B cell (primary cell): Measurements from ENCODE around the gene DNAL1. TPM values are rescaled to one million over a fixed set of nuclear protein-coding genes. Genes with fewer than 3 reads are reported as not detected.

Source experiments
- ATAC-seq: fragments of 200-7000 bp; cut with Tn5 transposase; one replicate; pipeline ENCODE4 v1.10.0; 2021; ENCODE audit warnings: low read depth, mild to moderate bottlenecking, moderate number of reproducible peaks, moderate library complexity
- CTCF ChIA-PET: fragments of 350-600 bp; sonication (Branson Sonifier 250); formaldehyde crosslinking; loops from one replicate; lab custom pipeline; 2021; ENCODE audit warnings: antibody characterized with exemption, inconsistent platforms; lab: Charles Lee
- POLR2A ChIA-PET: fragments of 350-600 bp; sonication (Branson Sonifier 250); formaldehyde crosslinking; loops from one replicate; lab custom pipeline; 2021; ENCODE audit warnings: antibody characterized with exemption; lab: Charles Lee
- DNase-seq: peaks from one replicate; pipeline ENCODE4 v3.0.0; 2013
- H2AFZ ChIP-seq: 2 replicates; pipeline ENCODE4 v1.6.1; 2012; ENCODE audit warnings: mild to moderate bottlenecking, low read depth, low read length; ENCODE audit not compliant: insufficient read depth, poor library complexity, severe bottlenecking
- H3K27ac ChIP-seq, 2 donors: 1 replicate in 1 of 2; 2 replicates in 1 of 2; pipeline ENCODE4 v1.5.1; 2012 to 2013; ENCODE audit warnings: low read length in 2 of 2, mild to moderate bottlenecking in 2 of 2, moderate library complexity in 1 of 2
- H3K27me3 ChIP-seq, 4 experiments: fragments of 200-600 bp in 1 of 4; sonication (generic) in 1 of 4; replicated peaks in 1 of 4; 1 replicate in 2 of 4; 2 replicates in 2 of 4; pipeline versions ENCODE4 v1.6.1 to v1.7.0; 2013 to 2016; ENCODE audit warnings: low read length in 3 of 4, mild to moderate bottlenecking in 2 of 4, mixed read lengths in 1 of 4, moderate library complexity in 1 of 4; ENCODE audit not compliant: insufficient read depth in 4 of 4, control insufficient read depth in 3 of 4; ENCODE audit errors: control extremely low read depth in 1 of 4
- H3K36me3 ChIP-seq, 2 experiments: replicated peaks in 1 of 2; 1 replicate in 1 of 2; 2 replicates in 1 of 2; pipeline versions ENCODE4 v1.6.1 to v1.7.1; 2013; ENCODE audit warnings: low read length in 1 of 2; ENCODE audit not compliant: insufficient read depth in 2 of 2, control insufficient read depth in 1 of 2; ENCODE audit errors: control extremely low read depth in 1 of 2, extremely low read depth in 1 of 2
- H3K4me1 ChIP-seq, 2 donors: fragments of 200-600 bp in 1 of 2; sonication (generic) in 1 of 2; 1 replicate in 1 of 2; 2 replicates in 1 of 2; pipeline versions ENCODE4 v1.5.1 to v1.6.1; 2013 to 2017; ENCODE audit warnings: low read length in 2 of 2; ENCODE audit not compliant: control insufficient read depth in 2 of 2, insufficient read depth in 2 of 2
- H3K4me2 ChIP-seq: replicated peaks from 2 replicates; pipeline ENCODE3; 2012; ENCODE audit warnings: mild to moderate bottlenecking, low read depth, low read length; ENCODE audit not compliant: poor library complexity, severe bottlenecking
- H3K4me3 ChIP-seq, 5 experiments: fragments of 200-600 bp in 1 of 5; sonication (generic) in 1 of 5; 1 replicate in 3 of 5; 2 replicates in 2 of 5; pipeline versions ENCODE4 v1.5.1 to v1.7.0; 2011 to 2016; ENCODE audit warnings: low read length in 4 of 5, mild to moderate bottlenecking in 4 of 5, low read depth in 2 of 5, control low read depth in 1 of 5, moderate library complexity in 1 of 5; ENCODE audit not compliant: insufficient read depth in 1 of 5; ENCODE audit errors: control extremely low read depth in 1 of 5, extremely low read depth in 1 of 5
- H3K79me2 ChIP-seq: fragments of 200-600 bp; sonication (generic); one replicate; pipeline ENCODE4 v1.6.0; 2016; ENCODE audit warnings: low read length; ENCODE audit not compliant: control insufficient read depth, insufficient read depth
- H3K9ac ChIP-seq: fragments of 200-600 bp; sonication (generic); 2 replicates; pipeline ENCODE4 v1.6.1; 2017; ENCODE audit warnings: mild to moderate bottlenecking, low read length, moderate library complexity
- H3K9me3 ChIP-seq, 3 donors: one replicate each; pipeline versions ENCODE4 v1.6.1 to v1.7.1; 2013; ENCODE audit warnings: low read length in 2 of 3; ENCODE audit not compliant: control insufficient read depth in 2 of 3, insufficient read depth in 1 of 3; ENCODE audit errors: control extremely low read depth in 1 of 3
- H4K20me1 ChIP-seq: 2 replicates; pipeline ENCODE4 v1.6.0; 2012; ENCODE audit warnings: mild to moderate bottlenecking, low read length; ENCODE audit not compliant: insufficient read depth, control insufficient read depth, poor library complexity, severe bottlenecking
- H3K27ac Mint-ChIP-seq: one replicate; pipeline ENCODE4 v1.8.0; 2021; ENCODE audit warnings: mixed read lengths
- H3K27me3 Mint-ChIP-seq: one replicate; pipeline ENCODE4 v1.8.0; 2021; ENCODE audit warnings: mixed read lengths
- H3K4me1 Mint-ChIP-seq: one replicate; pipeline ENCODE4 v1.8.0; 2021; ENCODE audit warnings: mixed read lengths
- H3K4me3 Mint-ChIP-seq: one replicate; pipeline ENCODE4 v1.8.0; 2021; ENCODE audit warnings: mixed read lengths
- H3K9me3 Mint-ChIP-seq: one replicate; pipeline ENCODE4 v1.8.0; 2022; ENCODE audit warnings: mixed read lengths; ENCODE audit not compliant: insufficient read depth
- EZH2 ChIP-seq: IDR thresholded peaks from 2 replicates; pipeline ENCODE4 v1.6.1; 2012; ENCODE audit warnings: borderline replicate concordance, low read depth, mild to moderate bottlenecking, moderate library complexity, low read length; ENCODE audit not compliant: insufficient read depth, poor library complexity, severe bottlenecking
- WGBS: methylation state at CpG from one replicate; pipeline ENCODE4 v1.1.5; 2013; ENCODE audit warnings: missing lambda C conversion rate; ENCODE audit not compliant: insufficient coverage; 5-methylcytosine and 5-hydroxymethylcytosine counted together
- intact Hi-C: fragments of 100-400 bp; cut with micrococcal nuclease; formaldehyde crosslinking; loops from one replicate; pipeline ENCODE4 v1.10.0; 2022
- polyA plus RNA-seq: library from polyadenylated mRNA; depleted of rRNA; stranded (reverse); fragments of >200 nt; gene quantifications from 2 replicates; pipeline ENCODE4 v1.2.3, GENCODE V29; 2012
- total RNA-seq, 2 donors: library from RNA; stranded (reverse); fragments of 120-200 nt in 1 of 2; gene quantifications; 1 replicate in 1 of 2; 2 replicates in 1 of 2; pipeline versions ENCODE4 v1.2.3 to v1.2.4, GENCODE V29; 2013 to 2022
- TF ChIP-seq, protein P1 (sequence below): fragments of 200-600 bp; IDR thresholded peaks from one replicate; pipeline ENCODE4 v1.8.0; 2022; ENCODE audit warnings: antibody characterized with exemption, mild to moderate bottlenecking

The DNAL1 gene
- total and polyA plus RNA-seq, 2 donors (not counting 1 experiment from before 2014, with no cell fraction given): 2.0 to 10.7 TPM

DNA sequence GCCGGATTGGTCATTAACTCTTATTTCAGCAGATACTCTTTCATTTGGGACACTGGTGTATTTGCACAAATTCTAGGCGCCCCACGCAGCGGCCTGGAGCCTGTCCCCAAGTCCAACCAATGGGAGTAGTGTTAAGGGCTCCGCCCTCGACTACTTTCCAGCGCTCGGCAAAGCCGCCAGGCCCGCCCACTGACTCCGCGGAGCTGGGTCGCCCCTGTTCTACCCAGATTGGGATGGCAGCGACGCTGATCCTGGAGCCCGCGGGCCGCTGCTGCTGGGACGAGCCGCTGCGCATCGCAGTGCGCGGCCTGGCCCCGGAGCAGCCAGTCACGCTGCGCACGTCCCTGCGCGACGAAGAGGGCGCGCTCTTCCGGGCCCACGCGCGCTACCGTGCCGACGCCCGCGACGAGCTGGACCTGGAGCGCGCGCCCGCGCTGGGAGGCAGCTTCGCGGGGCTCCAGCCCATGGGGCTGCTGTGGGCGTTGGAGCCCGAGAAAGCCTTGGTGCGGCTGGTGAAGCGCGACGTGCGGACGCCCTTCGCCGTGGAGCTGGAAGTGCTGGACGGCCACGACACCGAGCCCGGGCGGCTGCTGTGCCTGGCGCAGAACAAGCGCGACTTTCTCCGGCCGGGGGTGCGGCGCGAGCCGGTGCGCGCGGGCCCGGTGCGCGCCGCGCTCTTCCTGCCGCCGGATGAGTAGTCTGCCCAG, 32.3 kb upstream of the DNAL1 start, which contains the start of gene ACOT6:
Gene ACOT6, plus strand, starts transcription at position 179 of the 707 bp plus-strand sequence. Its CDS starts 55 bp downstream, at position 234.
- no peak for TF ChIP-seq EZH2
- TF ChIP-seq, protein P1, sequence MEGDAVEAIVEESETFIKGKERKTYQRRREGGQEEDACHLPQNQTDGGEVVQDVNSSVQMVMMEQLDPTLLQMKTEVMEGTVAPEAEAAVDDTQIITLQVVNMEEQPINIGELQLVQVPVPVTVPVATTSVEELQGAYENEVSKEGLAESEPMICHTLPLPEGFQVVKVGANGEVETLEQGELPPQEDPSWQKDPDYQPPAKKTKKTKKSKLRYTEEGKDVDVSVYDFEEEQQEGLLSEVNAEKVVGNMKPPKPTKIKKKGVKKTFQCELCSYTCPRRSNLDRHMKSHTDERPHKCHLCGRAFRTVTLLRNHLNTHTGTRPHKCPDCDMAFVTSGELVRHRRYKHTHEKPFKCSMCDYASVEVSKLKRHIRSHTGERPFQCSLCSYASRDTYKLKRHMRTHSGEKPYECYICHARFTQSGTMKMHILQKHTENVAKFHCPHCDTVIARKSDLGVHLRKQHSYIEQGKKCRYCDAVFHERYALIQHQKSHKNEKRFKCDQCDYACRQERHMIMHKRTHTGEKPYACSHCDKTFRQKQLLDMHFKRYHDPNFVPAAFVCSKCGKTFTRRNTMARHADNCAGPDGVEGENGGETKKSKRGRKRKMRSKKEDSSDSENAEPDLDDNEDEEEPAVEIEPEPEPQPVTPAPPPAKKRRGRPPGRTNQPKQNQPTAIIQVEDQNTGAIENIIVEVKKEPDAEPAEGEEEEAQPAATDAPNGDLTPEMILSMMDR: no peak
- no peak within 1 kb of the TSS for H3K27ac ChIP-seq
- peak within 1 kb of the TSS; percentile 72 for H3K27ac Mint-ChIP-seq
- no peaks in the 10 kb centered on the region for H3K9me3 Mint-ChIP-seq
- ChIA-PET CTCF (interaction anchor here (0.6 to 2.4 kb wide), 6 partner anchors 20 to 116 kb away, joined by 3 to 16 read pairs (median 4); partner anchors contain the start of genes ACOT2 and ACOT4), POLR2A (interaction anchor here (0.8 to 1.0 kb wide), 2 partner anchors 21 to 42 kb away, joined by 5 to 8 read pairs; partner anchors contain the start of gene ACOT4)
- H3K4me1 Mint-ChIP-seq: peaks cover 6% of the 10 kb centered on the region
- H3K4me2 ChIP-seq: peak within 1 kb of the TSS; percentile 83
- peak; percentile 85 for ATAC-seq
- DNase-seq: peak; percentile 82
- under 1% methylated on average over 84 of the region's 84 CpGs for WGBS
- peaks cover 4% of the 10 kb centered on the region in 2 donors for H3K4me1 ChIP-seq
- H3K79me2 ChIP-seq: no peaks in the 10 kb centered on the region
- no peaks in the 10 kb centered on the region for H4K20me1 ChIP-seq
- H3K36me3 ChIP-seq: no peaks in the 10 kb centered on the region
- peak within 1 kb of the TSS; percentile 15 to 73 (median 59) for H3K4me3 ChIP-seq
- H3K4me3 Mint-ChIP-seq: peak within 1 kb of the TSS; percentile 87
- H3K9ac ChIP-seq: peak within 1 kb of the TSS; percentile 67
- peaks cover 0 to 6% (median 0%) of the 10 kb centered on the region in 4 experiments for H3K27me3 ChIP-seq
- peak within 1 kb of the TSS; percentile 92 for H2AFZ ChIP-seq
- H3K27me3 Mint-ChIP-seq: peaks cover 5% of the 10 kb centered on the region
- H3K9me3 ChIP-seq: peaks cover 0 to 5% (median 0%) of the 10 kb centered on the region in 3 donors
- intact Hi-C loops: loop anchor here (1.0 kb wide), 2 partner anchors 20 to 43 kb away; partner anchors contain the start of gene ACOT2

DNA sequence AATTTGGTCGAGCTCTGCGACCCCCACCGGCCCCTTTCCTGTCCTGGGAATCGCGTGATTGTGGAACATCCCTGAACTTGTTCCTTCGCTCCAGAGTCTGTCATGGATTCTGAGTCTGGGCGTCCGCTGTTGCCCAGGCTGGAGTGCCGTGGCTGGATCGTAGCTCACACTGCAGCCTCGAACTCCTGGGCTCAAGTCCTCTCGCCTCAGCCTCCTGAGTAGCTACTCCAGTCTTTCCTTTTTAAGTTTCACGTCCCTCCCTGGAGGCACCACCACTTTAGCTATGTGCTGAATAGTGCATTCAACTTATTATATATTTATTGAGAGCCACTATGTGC, 31.8 kb upstream of the DNAL1 start:
- 5% methylated on average over 11 of the region's 13 CpGs for WGBS
- TF ChIP-seq EZH2: no peak
- TF ChIP-seq, protein P1: no peak
- no peaks in the 10 kb centered on the region for H3K79me2 ChIP-seq
- CTCF ChIA-PET: interaction anchor here (0.6 to 2.4 kb wide), 8 partner anchors 13 to 116 kb away, joined by 3 to 16 read pairs (median 4); partner anchors contain the start of genes ACOT2 and ACOT4
- peaks cover 0 to 5% (median 0%) of the 10 kb centered on the region in 3 donors for H3K9me3 ChIP-seq
- H3K27me3 ChIP-seq: peaks cover 0 to 6% (median 0%) of the 10 kb centered on the region in 4 experiments
- intact Hi-C loops: loop anchor here (1.0 kb wide), 1 partner anchor 21 kb away; no protein-coding TSS in a partner anchor
- peaks cover 5% of the 10 kb centered on the region for H3K27me3 Mint-ChIP-seq
- POLR2A ChIA-PET: interaction anchor here (0.7 to 1.0 kb wide), 3 partner anchors 21 to 334 kb away, joined by 3 to 8 read pairs (median 5); partner anchors contain the start of gene ACOT4
- H3K27ac Mint-ChIP-seq: peak overlapping the region; percentile 70
- peak overlapping the region; percentile 83 for H3K4me2 ChIP-seq
- peak overlapping the region; percentile 15 to 73 (median 59) for H3K4me3 ChIP-seq
- DNase-seq: no peak
- H3K4me1 Mint-ChIP-seq: peaks cover 6% of the 10 kb centered on the region
- H3K4me3 Mint-ChIP-seq: peak overlapping the region; percentile 87
- peak overlapping the region; percentile 67 for H3K9ac ChIP-seq
- H3K36me3 ChIP-seq: no peaks in the 10 kb centered on the region
- H3K27ac ChIP-seq: no peak overlapping the region
- H2AFZ ChIP-seq: peak overlapping the region; percentile 92
- peak; percentile 10 for ATAC-seq
- H3K9me3 Mint-ChIP-seq: no peaks in the 10 kb centered on the region
- no peaks in the 10 kb centered on the region for H4K20me1 ChIP-seq
- H3K4me1 ChIP-seq: peaks cover 4% of the 10 kb centered on the region in 2 donors
